Endometrial microvascular endothelial cells (primary cell): ENCODE measurements around the gene NTRK3. TPM values are rescaled to one million over a fixed set of nuclear protein-coding genes. Genes with fewer than 3 reads are reported as not detected.

Source experiments
- in situ Hi-C: cut with HindIII; loops from 2 replicates; pipeline ENCODE4 v1.10.0; 2017; ENCODE audit warnings: low sequenced_read_pairs, low pct_unique_long_range_greater_than_20kb; ENCODE audit errors: inconsistent ontology term
- total RNA-seq: library from RNA; depleted of rRNA; stranded (reverse); fragments of >200 nt; gene quantifications from one replicate; pipeline ENCODE4 v1.2.3, GENCODE V29; 2015; ENCODE audit errors: inconsistent ontology term

Gene NTRK3
- total RNA-seq, 1 donor from 2014 or later = not detected

DNA sequence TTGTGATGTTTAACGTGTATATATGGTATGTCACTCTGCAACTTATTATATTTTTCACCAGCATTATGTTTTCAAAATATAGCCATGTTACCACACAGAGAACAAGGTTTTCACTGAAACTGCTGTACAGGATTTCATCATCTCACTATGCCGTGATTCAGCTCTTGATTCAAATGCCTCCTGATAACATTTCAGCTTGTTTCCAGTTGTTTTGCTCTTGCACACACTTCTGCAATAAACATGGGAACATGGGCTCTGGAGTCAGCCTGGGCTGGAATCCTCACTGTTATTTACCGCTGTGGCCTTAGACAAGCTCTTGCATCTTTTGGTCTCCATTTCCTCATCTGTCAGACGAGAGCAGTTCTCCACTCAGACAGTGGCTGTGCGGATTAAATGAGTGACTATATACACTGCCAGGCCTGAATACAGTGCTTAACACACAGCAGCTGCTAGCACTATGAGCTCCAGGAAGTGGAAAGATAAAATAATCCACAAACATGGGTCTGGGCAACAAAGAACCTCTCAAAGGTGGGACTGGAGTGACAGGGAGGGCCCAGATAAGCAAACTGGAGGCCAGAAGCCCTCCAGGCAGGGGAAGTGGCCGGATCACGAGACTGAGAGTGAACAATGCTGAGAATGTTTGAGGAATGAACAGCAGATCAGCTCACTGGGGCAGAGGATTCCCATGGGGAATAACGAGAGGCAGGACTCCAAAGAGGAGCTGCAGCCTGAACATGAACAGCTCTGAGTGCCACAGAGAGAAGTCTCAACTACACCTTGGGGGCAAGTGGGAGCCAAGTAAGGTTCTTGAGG lies 17.7 kb downstream of the NTRK3 start:
- in situ Hi-C loops = no loop called here

DNA sequence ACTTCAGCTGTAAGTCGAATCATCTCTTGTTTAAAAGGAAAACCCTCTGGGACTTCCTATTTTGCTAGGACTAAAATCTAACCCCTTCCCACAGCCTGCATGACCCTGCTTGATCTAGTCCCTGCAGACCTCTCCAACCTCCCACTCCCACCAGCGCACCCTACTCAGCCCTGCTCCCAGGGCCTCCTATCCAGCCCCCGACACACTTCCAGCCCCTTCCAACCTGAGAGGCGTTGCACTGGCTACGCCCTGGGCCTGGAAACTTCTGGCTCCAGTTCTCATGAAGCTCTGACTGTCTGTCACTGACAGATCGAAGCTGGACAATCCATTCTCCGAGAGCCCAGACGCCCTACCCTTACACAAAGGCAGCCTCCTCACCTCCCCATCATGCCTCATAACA lies 21.8 kb downstream of the NTRK3 start:
- in situ Hi-C loops = no loop called here

DNA sequence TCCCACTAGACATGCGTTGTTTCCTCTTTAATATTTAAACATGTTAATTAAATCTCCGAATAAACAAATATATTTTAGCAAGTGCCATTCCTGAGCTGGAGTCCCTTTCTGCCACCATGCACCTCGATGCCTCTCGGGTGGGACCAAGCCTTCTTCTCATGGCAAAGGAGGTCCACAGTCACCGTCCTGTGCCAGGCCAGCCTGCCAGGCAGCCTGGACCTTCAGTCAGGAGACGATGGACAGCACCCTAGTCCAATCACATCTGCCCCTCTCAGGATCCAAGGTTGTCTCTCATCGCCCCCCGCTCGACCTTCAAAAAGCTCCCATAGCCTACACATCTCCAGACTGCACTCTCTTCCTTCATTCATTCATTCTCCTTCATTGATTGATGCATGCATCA lies 22.6 kb downstream of the NTRK3 start:
- in situ Hi-C loops = no loop called here

DNA sequence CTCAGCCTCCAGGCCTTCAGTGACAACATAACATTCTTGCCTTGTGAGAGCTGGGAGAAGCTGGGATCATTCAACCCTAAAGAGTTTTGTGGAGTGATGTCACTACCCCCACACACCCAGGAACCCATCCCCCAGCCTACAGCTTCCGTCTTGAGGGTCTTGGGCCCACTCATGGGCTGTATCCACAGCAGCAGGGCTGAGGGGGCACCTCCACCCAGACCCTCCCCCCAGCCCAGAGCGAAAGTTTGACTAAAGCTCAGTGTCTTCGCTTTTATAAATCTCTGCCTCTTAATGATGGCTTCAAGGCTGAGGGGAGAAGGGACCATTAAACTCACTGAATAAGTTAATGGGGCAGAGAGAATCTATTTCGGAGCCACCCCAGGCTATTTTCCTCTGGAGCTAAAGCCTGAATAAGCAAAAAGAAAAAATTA lies 23.8 kb downstream of the NTRK3 start:
- in situ Hi-C loops = no loop called here

DNA sequence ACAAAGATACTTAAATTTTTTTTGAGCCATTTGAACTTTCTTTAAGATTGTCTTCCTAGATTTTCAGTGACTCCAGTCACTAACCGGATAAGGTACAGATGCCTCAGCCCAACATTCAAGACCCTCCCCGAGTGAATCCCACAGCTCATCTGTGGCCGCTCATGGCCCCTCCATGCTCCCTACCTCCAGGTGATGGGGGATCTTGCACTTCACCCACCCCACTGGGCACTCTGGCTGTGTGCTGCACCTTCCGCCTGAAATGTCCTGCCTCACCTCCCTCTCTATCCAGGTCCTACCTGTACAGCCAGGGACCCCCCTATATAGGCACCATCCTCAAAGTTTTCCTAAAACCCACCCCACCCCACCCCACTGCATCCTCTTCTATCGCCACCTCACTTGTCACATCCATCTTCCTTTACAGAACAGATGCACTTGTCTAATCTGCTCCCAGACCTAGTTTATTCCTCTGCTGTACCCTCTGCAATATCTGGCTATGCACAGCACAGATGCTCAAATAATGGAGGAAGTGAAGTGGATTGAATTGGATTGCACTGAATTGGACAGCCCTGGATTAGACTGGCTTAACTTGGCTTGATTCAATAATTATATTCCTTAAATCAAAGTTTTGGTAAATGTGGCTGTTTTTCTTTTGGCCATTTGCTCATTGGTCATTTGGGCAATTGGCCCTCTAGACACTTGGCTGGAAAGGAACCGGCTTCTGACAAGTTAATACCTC lies 24.5 kb downstream of the NTRK3 start:
- in situ Hi-C loops = no loop called here

DNA sequence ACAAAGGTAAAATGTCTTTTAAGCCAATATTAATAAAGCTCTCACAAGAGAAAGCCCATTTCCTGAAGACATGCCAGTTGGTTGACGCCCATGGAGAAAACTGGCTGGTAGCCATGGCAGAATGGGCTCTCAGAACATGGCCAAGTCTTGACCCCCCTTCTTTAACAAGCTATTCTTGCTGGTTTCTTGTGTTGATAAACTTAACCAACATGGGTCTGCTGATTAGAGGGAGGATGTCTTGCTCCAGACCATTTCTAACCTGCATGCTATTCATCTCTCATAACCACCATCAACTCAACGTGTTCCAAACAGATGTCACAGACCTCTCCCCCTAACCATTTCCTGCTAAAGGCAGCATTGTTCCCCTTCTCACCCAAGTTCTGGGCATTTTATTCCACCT lies 25.7 kb downstream of the NTRK3 start:
- in situ Hi-C loops = no loop called here

DNA sequence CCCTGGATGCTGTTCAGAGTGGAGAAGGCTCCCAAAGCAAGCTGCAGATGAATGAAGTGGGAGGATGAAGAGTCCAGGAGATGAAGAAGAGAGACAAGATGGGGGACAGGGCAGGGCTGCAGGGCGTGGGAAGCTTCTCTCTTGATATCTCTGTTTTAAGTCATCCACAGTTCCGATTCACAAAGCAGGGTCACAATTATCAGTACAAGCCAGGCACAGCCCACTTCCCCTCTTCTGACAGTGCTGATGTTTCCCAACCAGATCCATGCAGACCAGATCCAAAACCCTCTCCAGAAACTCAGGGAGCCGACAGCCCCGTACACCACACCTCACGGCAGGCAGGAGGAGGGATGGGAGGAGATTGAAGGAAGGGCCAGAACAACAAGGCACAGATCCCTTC lies 31.1 kb downstream of the NTRK3 start:
- in situ Hi-C loops = no loop called here

DNA sequence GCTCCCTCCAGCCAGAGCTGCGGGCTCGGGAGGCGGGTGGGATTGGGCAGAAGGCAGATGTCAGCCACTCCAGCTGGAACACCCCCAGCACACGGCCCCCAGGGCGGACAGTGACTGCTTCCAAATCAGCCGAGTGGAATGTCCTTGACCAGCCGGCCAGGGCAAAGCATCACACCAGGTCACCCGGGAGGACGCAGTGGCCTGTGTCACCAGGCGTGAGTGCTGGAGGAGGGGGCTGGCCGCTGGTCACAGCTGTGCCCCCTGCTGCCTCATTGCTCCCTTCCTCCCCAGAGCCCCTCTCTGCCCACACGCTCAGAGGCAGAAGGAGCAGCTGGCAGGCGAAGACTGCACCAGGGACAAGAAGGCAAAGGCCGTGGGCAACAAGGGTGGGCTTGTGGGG lies 33.5 kb downstream of the NTRK3 start:
- in situ Hi-C loops = no loop called here

DNA sequence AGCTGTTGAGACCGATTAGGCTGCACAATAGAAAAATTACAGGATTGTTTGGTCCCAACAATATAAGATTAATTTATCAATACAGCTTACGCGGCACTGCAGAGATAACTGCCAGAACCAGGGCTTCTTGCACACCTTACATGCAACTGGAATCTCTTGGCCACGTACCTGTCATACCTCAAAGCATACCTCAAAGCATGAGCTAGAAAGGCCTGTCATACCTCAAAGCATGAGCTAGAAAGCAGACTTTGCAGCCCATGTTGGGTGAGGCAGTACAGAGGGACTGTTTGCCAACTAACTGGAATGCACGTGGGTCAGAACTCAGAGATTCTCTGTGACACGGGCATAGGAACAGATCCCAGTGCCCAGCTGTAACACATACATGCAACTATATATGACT lies 34.7 kb downstream of the NTRK3 start:
- in situ Hi-C loops = no loop called here

DNA sequence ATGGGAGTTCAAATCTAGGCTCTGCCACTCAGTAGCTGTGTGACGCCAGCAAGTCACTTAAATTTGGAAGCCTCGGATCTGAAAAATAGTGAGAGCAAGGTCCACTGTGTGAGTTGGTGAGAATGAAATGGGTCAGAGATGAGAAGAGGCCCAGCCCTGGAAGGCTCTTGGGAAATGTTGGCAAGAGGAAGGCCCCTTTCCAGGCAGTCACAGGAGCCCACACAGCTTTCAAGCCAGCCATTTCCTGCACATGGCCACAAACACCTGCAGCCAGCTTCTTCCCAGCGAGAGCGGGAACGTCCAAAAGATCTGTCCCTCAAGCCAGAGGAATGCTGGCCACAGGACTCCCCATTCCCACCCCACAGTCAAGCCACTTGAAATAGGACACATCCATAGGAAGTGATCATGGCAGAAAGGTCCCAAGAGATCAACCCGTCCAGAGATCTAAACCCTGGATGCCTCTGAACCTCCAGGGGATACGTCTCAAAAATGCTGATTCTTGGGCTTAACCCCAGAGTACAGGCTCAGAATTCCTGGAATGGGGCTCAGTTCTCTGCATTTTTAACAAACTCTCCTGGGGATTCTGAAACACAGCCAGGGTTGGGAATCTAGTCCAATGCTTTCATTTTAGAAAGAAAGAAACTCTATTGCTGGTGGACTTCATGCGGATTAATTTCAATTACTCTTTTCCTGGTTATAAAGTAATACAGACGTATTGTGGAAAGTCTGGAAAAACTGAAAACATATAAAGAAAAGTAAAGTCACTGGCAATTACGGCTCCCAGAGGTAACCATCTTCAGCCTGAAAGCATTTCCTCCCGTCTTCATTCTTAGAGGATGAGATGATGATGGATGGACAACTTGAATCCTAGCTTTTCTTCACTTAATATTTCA lies 35.9 kb downstream of the NTRK3 start:
- in situ Hi-C loops = no loop called here

DNA sequence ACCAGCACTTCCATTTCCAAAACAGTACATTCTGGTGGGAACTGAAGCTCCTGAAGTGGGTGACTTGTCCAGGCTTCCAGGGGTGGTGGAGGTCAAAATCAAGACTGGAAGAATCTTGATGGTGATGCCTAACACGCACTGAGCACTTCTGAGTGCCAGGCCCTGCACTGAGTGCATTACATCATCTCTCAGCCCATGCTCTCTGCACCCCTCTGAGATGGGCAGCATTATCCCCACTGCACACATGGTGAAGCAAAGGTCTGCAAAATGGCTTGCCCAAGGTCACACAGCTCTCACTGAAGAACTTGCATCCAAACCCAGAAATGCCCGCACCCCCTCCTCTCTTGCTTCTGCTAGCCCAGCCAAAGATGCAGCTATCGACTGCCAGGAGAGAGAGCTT lies 36.9 kb downstream of the NTRK3 start:
- in situ Hi-C loops = no loop called here

DNA sequence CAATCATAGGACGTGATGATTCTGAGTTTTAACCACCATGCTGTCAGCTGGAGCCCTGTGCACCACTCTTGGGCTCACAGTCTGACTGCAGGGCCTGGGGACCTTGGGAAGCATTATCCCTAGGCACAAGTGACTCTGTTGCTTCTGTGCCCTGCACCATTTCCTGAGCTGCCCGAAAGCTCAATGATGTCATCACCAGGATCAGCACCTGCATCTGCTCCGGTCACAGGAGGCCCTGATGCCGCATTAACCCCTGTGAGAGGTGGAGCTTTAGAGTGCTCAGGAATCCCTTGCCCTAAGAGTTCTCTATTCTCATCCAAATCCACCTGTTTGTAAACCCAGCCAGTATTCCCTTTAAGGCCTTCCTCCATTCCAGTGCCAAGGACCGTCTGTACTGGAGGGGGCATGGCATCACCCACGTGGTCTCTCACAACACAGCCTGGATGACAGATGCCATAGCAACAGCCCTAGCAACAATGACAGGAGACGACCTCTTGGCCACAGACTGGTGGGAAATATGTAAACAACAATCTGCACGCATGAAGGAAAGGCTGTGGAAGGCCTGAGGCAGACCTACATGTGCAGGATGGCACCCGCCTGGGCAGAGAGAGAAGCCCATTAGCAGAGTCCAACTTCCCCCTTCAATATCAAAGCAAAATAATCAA lies 37.9 kb downstream of the NTRK3 start:
- in situ Hi-C loops = no loop called here

DNA sequence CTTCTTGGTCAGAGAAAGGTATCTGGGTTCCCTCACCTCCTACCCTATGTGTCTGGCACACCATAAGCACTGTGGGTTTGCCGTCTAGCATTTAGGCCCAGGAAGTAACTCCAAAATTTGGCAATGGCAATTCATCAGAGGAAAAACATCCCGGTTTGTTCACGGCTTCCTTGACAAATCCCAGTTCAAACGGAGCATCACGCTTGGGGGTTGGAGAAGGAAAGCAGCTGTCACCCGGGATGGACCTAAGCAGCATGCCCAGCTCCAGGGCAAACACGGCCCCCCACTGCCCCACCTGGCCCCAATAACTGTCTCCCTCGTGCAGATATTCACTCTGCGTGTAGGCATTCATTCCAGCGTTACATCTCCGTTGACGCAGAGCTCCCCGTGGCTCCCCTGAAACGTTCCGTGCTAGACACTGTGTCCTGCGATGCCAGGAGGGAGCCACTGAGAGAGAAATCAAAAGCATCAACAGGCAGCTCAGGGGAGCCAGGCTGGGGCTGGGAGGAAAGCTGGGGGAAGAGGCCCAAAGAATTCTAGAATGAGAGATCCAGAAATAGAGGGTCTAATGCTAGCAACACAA lies 41.4 kb downstream of the NTRK3 start:
- in situ Hi-C loops = no loop called here

DNA sequence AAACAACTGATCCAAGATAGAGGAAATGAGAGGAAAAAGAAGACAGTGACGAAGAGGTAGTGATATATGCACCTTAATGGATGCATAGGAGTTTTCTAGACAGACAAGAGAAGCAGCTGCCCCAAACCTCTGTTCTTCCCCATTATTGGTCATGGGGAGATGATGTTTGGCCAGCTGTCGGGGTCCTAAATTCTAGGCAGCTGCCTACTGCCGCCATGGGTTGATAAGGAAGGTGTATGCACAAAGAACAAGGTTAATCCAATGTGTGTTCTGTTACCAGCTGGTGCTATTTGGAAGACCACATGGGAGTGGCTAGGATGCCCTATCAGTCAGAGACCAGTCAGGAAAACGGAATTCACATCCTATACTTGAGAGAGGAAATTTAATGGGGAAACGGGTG lies 47.4 kb downstream of the NTRK3 start:
- in situ Hi-C loops = no loop called here

DNA sequence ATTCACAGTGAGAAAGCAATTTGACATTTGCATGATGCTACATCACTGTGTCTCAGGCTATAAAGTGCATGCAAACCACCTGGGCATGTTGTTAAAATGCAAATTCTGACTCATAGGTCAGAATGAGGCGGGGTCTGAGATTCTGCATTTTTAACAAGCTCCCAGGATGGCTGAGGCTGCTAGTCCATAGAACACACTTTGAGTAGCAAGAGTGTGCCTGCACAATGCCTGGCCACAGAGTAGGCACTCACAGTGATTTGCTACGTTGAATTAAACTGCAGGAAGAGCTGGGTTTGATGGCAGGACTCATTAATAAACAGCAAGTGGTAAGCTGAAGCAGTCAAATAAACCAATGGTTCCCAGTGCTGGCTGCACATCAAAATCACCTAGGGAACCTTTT lies 48.1 kb downstream of the NTRK3 start:
- in situ Hi-C loops = no loop called here

DNA sequence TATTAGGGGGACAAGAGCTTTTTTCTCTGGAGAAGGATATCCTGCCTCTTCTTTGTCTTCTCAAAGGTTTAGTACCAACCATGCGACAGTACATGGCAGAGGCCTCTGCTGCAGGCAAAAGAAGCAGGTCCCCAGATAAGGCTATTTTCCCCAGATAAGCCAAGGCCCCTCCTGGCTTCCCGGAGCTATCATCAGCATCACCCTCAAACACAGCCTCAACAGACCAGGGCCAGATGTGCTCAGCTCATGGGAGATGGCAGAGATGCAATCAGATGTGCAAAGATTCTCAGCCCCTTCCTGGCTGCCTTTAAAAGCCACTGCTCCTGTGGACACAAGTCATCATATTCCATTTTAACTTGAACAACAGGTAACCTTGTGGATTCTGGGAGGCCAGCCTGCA lies 49.0 kb downstream of the NTRK3 start:
- in situ Hi-C loops = no loop called here

DNA sequence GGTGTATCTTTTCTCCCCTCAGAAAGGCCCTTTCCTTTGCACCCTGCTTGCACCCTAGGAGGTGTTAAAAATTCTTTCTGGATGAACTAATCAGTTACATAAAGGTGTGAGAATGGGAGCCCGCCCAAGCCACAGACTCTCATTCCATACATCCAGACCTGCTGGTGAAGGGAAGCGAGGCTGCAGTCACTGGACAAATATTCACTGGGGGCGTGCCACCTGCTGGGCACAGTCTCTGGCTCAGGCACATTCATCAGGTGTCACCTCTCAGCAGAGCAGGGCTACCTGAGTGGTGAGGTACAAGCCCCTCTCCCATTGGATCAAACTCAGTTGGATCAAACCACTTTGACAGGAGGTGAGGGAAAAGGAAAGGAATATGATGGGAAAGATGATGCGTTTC lies 52.0 kb downstream of the NTRK3 start:
- in situ Hi-C loops = no loop called here

DNA sequence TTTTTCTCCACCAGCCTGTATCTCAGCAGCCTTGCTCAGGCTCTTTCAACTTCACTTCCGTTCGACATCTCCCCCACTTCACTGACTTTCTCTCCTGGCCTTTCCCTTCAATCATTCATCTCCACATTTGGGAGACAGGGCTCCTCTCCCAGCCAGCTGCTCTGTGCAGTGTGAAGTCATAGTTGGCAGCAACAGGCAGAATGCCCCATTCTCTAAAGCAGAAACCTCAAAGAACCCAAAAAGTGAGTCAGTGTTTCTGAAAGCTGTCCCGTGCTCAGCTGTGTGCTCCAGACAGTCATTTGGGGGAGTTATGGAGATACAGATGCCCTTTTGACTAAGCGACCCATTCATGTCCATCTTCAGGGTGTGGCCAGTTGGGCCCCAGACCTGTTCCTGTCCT lies 54.3 kb downstream of the NTRK3 start:
- in situ Hi-C loops = no loop called here

DNA sequence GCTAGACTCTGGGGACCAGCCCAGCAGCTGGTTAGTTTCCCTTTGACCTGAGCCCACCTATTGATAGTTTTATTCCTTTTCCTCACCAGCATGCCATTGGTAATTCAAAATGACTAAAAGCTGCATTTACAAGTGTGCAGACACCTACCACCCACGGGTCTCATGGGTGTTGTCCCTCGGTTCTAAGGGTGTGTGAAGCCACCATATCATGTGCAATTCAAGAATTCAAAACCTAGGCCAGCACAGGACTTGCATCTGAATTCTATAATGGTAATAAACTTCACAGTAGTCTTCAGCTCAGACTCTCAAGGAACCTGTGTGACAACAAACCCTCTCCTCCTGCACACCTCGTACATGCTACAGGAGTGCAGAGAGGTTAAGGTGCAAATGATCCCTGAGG lies 55.3 kb downstream of the NTRK3 start:
- in situ Hi-C loops = no loop called here
